Measurements from ENCODE around the gene GAREM2.

GRCh38 chr2:26175466-26176278, 2.8 kb downstream of the GAREM2 start:
- TF ChIP-seq POLR2AphosphoS5 (IDR thresholded peaks at IDR 0.05; ENCODE audit: insufficient read depth in 1 of 2, low read depth in 1 of 2) (no peak), CTCF (IDR thresholded peaks at IDR 0.05) (no peak), POLR2A (IDR thresholded peaks at IDR 0.05) (no peak)
